Stimulated activated CD8-positive, alpha-beta memory T cell treated with anti-CD3 and anti-CD28 coated beads, Interleukin-4, amount 100 ng/mL, for 4 hours (primary cell): ENCODE measurements around the gene RNASEL.
"Not testable (repeated sequence)": the region's sequence is repeated elsewhere in the genome, so short reads cannot be mapped to it uniquely, and the experiment has no call there.

Experiments used
- DNase-seq, 2 donors: peaks; one replicate each; pipeline ENCODE4 v3.0.0-alpha.2; 2020; ENCODE audit warnings: low read depth in 2 of 2, low spot score in 1 of 2

RNASEL gene, protein sequence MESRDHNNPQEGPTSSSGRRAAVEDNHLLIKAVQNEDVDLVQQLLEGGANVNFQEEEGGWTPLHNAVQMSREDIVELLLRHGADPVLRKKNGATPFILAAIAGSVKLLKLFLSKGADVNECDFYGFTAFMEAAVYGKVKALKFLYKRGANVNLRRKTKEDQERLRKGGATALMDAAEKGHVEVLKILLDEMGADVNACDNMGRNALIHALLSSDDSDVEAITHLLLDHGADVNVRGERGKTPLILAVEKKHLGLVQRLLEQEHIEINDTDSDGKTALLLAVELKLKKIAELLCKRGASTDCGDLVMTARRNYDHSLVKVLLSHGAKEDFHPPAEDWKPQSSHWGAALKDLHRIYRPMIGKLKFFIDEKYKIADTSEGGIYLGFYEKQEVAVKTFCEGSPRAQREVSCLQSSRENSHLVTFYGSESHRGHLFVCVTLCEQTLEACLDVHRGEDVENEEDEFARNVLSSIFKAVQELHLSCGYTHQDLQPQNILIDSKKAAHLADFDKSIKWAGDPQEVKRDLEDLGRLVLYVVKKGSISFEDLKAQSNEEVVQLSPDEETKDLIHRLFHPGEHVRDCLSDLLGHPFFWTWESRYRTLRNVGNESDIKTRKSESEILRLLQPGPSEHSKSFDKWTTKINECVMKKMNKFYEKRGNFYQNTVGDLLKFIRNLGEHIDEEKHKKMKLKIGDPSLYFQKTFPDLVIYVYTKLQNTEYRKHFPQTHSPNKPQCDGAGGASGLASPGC

GRCh38 chr1:182588500-182589396 is at the start of gene RNASEL:
RNASEL (minus strand) TSS chr1:182589256; CDS start chr1:182586806, 2,450 bp downstream.
- no peak for DNase-seq

GRCh38 chr1:182637769-182638168 is 48.7 kb upstream of the RNASEL start:
- no peak for DNase-seq

GRCh38 chr1:182635871-182636270 is 46.8 kb upstream of the RNASEL start:
- DNase-seq = no peak

DNA sequence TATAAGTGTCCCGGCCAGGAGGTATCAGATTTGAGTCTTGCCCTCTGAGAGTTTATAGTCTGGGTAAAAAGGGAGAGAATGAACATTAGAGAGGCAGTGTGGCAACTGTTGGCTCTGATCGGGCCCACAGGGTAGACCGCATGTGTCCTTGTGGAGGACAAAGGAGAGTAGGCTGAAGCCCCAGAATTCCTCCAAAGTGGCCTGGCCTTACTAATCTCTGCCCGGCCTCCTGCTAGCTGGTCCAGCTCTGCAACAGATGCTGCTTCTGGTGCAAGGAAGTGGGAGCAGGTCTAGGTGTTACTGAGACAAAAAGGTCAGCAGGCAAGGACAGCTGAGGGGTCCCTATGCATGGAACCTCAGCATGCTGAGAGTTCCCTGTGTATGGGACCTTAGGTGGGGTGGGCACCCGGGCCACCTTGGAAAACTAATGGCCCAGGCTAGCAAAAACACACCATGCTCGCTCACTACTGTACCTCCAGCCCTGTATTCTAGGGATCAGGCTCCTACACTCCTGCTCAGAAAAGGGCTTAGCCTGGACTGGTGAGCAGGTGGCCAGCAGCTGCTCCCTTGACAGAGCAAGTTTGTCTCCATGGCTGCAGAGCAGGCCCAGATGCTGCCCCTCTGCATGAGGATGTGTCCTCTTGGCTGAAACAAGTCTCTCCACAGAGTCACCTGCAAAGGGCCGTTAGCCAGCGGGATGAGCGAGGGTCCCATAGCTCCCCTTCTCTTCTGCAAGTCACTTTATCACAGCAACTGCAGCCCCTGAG is 45.4 kb upstream of the RNASEL start:
- no peak for DNase-seq

- no peak for DNase-seq
These were observed 44.7 kb upstream of the RNASEL start for GRCh38 chr1:182633657-182634281.

DNA sequence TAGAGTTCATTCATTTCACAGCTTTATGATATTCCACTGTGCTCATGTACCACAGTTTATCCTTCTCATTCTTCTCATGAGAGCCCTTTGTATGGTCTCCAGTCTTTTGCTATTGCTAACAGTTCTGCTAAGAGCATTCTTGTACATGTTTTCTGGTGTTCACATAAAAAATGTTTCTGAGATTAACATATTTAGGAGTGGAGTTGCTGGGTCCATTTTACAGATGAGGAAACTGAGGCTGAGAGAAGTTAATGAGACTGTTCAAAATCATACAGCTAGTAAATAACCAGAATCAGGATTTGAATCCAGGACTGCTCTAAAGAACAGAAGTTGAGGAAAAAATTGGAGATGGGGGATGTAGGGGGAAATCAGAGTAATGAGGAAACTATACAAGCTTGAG is 44.0 kb upstream of the RNASEL start:
- no peak for DNase-seq

- not testable (repeated sequence) for DNase-seq
These were observed 43.4 kb upstream of the RNASEL start for GRCh38 chr1:182632441-182632857.

GRCh38 chr1:182631954-182632353 is 42.9 kb upstream of the RNASEL start:
- DNase-seq = no peak

DNA sequence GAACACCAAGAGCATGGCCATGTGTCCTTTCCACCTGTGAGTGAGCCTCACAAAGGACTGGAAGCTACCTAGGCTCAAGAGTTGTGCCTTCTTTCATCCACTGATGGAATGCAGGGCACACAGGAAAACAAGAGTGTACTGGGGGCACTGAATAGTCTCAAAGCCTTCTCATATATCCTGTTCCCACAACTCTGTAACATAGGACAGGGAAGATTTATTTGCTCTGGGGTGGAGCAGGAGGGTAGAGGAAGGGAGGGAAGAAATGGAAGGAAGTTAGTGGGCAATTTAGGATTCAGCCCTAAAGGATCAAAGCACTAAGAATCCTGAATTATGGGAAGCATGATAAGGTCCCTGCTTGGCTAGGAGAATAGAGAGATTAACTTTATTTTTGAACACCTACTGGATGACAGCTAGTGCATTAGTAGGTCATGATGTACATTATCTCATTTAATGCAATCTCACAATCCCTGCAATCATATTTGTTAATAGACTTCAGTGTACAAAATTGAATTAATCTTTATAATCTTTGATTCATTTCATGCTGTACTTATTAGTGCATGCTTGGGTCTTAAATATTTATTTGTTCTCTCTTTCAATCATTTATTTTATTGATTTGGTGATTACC is 42.1 kb upstream of the RNASEL start:
- no peak for DNase-seq

- DNase-seq = no peak
These were observed 41.5 kb upstream of the RNASEL start for GRCh38 chr1:182630586-182630985.

DNA sequence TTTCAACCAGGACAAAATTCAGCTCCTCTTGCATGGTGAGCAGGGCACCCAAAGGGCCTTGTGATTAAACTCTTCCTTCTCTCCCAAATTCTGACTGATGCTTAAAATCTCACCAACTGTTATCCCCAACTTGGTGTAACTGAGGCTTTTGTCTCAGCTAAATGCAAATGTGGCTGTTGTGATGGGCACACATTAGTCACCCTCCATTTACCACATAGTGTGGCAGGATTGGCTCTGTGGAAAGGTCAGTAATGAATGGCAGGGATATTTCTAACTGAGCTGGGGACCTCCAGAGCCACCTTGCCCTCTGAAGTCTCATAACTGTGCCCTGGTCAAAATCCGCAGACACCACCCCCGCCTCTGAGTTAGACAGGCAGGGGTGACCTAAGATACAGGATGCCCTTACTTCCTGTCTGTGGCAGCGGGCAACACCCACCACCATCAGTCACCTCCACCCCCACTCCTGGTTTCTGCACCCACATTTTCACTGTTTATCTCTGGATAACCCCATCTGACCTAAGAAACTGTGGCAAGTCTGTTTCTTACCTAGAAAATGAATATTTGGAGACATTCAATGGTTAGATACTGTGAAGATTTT is 40.5 kb upstream of the RNASEL start:
- DNase-seq = peak; percentile 24 to 72

GRCh38 chr1:182629080-182629479 is 40.0 kb upstream of the RNASEL start:
- no peak for DNase-seq

DNA sequence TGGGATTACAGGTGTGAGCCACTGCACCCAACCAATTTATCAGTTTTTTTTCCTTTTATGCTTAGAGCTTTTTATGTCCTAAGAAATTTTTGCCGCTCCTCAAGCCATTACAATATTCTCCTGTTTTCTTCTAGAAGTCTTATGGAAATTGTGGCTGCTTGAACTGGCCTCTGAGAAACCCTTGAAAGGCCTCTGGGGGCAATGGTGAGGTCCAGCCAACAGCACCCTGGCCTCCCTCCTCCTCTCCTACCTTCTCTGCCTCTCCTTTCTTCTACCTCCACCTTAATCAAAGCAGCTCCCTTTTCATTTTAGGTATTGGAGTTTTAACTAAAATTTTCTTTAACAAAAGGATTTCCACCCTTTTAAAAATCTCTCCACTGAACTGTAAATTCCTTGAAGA is 39.6 kb upstream of the RNASEL start:
- no peak for DNase-seq

DNA sequence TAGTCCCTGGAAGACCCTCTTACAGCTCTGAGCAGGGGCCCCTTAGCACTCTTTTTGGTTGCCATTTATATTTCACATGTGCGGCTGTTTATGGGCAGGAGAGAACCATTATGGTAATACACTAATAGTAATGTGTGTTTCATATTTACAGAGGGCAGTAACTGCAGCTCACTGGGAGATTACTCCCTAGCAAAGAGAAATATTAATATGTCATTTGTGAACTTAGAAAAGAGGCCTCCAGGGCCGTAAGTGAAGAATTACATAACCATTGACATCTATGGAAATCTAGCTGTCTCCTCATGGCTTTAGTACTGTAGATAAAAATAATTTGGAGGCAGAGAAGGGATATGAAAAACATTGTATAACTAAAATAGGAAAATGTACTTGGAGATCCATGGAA is 38.6 kb upstream of the RNASEL start:
- DNase-seq = no peak

- DNase-seq = no peak
These were observed 37.5 kb upstream of the RNASEL start for GRCh38 chr1:182626527-182626926.

DNA sequence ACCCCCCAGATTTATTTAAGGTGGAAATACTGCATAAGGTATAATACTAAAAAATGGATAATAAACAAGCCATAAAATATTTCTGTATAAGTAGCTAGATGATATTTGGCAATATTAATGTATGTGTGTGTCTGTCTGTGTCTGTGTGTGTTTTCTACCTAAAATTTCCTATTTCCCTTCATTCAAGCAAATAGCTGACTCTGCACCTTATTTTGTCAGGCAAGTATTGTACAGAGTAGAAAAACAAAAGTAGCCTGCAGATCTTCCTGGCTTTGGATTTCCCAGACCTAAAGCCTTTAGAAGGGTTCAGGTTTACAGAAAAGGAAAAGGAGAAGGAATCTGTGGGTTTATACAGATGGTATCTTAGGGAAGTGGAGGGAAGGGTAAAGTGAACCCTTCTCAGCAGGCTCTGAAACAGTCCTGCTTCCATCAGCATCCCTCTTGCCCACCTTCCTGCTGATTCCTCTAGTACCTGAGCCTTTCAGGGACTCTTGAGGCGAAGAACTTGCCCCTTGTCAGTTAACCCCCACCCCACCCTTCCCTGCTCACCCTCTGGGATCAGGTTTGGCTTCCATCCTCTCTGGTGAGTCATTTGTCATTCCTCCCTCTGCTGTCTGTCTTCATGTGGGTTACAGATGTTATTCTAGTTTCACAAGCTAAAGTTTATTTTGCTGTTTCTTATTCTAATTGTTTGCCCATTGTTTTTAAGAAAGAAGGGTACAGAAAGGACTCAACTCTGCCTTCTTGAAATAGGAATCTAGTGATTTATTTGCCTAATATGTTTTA is 36.9 kb upstream of the RNASEL start:
- no peak for DNase-seq

GRCh38 chr1:182625024-182625423 is 36.0 kb upstream of the RNASEL start:
- no peak for DNase-seq

DNA sequence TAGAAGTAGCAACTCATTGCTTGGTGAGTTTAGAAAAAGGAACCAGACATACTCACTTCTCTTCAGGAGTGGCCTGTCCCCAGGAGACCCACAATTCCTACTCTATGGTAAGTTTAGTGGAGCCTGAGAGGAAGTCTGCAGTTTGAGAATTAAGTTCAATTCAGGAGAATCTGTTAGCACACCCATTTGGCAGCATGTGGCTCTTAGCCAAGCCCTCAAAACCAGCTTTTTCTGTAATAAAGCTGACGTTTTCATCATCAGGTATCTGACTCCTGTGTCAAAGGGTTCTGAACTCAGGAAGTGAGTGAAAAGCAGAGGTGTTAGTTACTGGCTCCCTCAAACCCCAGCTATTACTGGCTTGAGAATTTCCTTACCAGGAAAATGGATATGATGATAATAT is 35.5 kb upstream of the RNASEL start:
- no peak for DNase-seq
